GM23248 (cell line): Measurements from ENCODE around the gene EIF4A3. TPM values are rescaled to one million over a fixed set of nuclear protein-coding genes. Genes with fewer than 3 reads are reported as not detected.

Experiments used
- DNase-seq: peaks from one replicate; pipeline ENCODE4 v3.0.0-alpha.2; 2015
- H2AFZ ChIP-seq: fragments of 200-600 bp; sonication (generic); 2 replicates; pipeline ENCODE4 v1.6.1; 2016; ENCODE audit warnings: antibody characterized with exemption
- H3F3A ChIP-seq: fragments of 200-600 bp; sonication (generic); 2 replicates; pipeline ENCODE4 v1.6.1; 2016; ENCODE audit warnings: mild to moderate bottlenecking, antibody characterized with exemption, mixed run types; ENCODE audit not compliant: insufficient read depth
- H3K27ac ChIP-seq: fragments of 200-600 bp; sonication (generic); 2 replicates; pipeline ENCODE4 v1.5.1; 2016; ENCODE audit warnings: mild to moderate bottlenecking
- H3K27me3 ChIP-seq: fragments of 200-600 bp; sonication (generic); replicated peaks from 2 replicates; pipeline ENCODE4 v1.6.1; 2016; ENCODE audit warnings: mild to moderate bottlenecking; ENCODE audit not compliant: insufficient read depth
- H3K36me3 ChIP-seq: fragments of 200-600 bp; sonication (generic); 2 replicates; pipeline ENCODE4 v1.6.1; 2016; ENCODE audit warnings: low read depth, mild to moderate bottlenecking
- H3K4me1 ChIP-seq: fragments of 200-600 bp; sonication (generic); 2 replicates; pipeline ENCODE4 v1.6.1; 2016; ENCODE audit warnings: mild to moderate bottlenecking; ENCODE audit not compliant: insufficient read depth
- H3K4me2 ChIP-seq: fragments of 200-600 bp; sonication (generic); one replicate; pipeline ENCODE4 v1.6.1; 2016; ENCODE audit warnings: mild to moderate bottlenecking; ENCODE audit not compliant: unreplicated experiment
- H3K4me3 ChIP-seq: fragments of 200-600 bp; sonication (generic); 2 replicates; pipeline ENCODE4 v1.5.1; 2016; ENCODE audit warnings: mild to moderate bottlenecking
- H3K79me2 ChIP-seq: fragments of 200-600 bp; sonication (generic); 2 replicates; pipeline ENCODE4 v1.6.1; 2016; ENCODE audit warnings: mild to moderate bottlenecking; ENCODE audit not compliant: insufficient read depth
- H3K9ac ChIP-seq: fragments of 200-600 bp; sonication (generic); 2 replicates; pipeline ENCODE4 v1.6.1; 2016; ENCODE audit warnings: mild to moderate bottlenecking
- H3K9me2 ChIP-seq: fragments of 200-600 bp; sonication (generic); 2 replicates; pipeline ENCODE4 v1.6.1; 2016; ENCODE audit warnings: mixed run types, mild to moderate bottlenecking, moderate library complexity; ENCODE audit not compliant: insufficient read depth
- H3K9me3 ChIP-seq: fragments of 200-600 bp; sonication (generic); one replicate; pipeline ENCODE4 v1.6.1; 2017; ENCODE audit warnings: low read depth
- H4K20me1 ChIP-seq: fragments of 200-600 bp; sonication (generic); 2 replicates; pipeline ENCODE4 v1.6.0; 2016; ENCODE audit not compliant: insufficient read depth
- EZH2 ChIP-seq: fragments of 200-600 bp; sonication (generic); IDR thresholded peaks from 2 replicates; pipeline ENCODE4 v1.6.1; 2018; ENCODE audit warnings: antibody characterized with exemption, mild to moderate bottlenecking; ENCODE audit not compliant: insufficient read depth, poor library complexity, severe bottlenecking
- EZH2phosphoT487 ChIP-seq: fragments of 200-600 bp; sonication (generic); IDR thresholded peaks from 2 replicates; pipeline ENCODE4 v1.6.1; 2018; ENCODE audit warnings: antibody characterized with exemption, moderate library complexity, mild to moderate bottlenecking, low read depth; ENCODE audit not compliant: insufficient read depth
- WGBS, 2 experiments: methylation state at CpG; one replicate each; pipeline ENCODE4 v1.1.6; 2015 to 2017; ENCODE audit warnings: low lambda C conversion rate in 2 of 2, low coverage in 1 of 2; ENCODE audit errors: missing lambda C conversion rate in 2 of 2; 5-methylcytosine and 5-hydroxymethylcytosine counted together
- in situ Hi-C: fragments of 300-500 bp; cut with MboI; formaldehyde crosslinking; loops from 2 replicates; pipeline ENCODE4 v1.15.0; 2020
- polyA plus RNA-seq: library from polyadenylated mRNA; unstranded; fragments of >200 nt; fragmentation: Nextera tagmentation; extraction: Ambion mirVana; gene quantifications from 2 replicates; pipeline ENCODE4 v1.2.1, GENCODE V29; 2016
- total RNA-seq: library from RNA; depleted of rRNA; stranded (reverse); fragments of >200 nt; shearing (Covaris generic); gene quantifications from 2 replicates; pipeline ENCODE4 v1.2.3, GENCODE V29; 2014

Gene EIF4A3
- total and polyA plus RNA-seq, 2 experiments from 2014 or later, result 75.1 to 129 TPM

DNA sequence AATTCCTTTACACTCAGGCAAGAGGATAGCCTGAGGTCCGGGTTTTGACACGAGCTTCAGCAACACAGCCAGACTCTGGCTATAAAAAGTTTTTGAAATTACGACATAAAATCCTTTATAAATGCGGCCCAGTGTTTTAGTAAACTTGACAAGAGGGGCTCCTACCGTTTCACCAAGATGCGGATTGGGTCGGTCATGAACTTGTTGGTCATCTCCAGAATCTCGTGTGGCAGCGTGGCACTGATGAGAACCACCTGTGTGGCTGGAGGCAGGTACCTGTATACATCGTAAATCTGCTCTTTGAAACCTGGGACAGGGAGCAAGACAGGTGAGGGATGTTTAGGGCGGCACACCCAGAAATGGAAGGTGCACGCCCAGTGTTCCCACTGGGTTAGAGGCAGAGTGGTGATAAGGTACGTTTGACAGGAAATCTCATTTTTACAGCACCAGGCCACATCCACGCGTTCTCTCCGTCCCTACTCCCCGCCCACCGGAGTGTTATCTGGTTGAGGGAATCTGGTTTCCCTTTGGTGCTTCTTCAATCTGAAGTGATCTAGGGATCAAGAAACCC, 8.0 kb downstream of the EIF4A3 start:
- Histone ChIP-seq H3K27me3 (no peaks in the 10 kb centered on the region), H3K4me3 (no peak overlapping the region), H3K9ac (no peak overlapping the region), H3K4me1 (no peaks in the 10 kb centered on the region), H2AFZ (no peak overlapping the region), H3F3A (peaks cover 7% of the 10 kb centered on the region), H4K20me1 (no peaks in the 10 kb centered on the region), H3K79me2 (peaks cover 36% of the 10 kb centered on the region), H3K27ac (no peak overlapping the region), H3K36me3 (peaks cover 91% of the 10 kb centered on the region), H3K9me3 (no peaks in the 10 kb centered on the region), H3K9me2 (no peaks in the 10 kb centered on the region), H3K4me2 (no peak overlapping the region)
- WGBS, 2 experiments, result 89 to 90% methylated on average over 18 of the region's 18 CpGs
- in situ Hi-C loops, result no loop called here
- DNase-seq, result no peak
- TF ChIP-seq EZH2 (no peak), EZH2phosphoT487 (no peak)

DNA sequence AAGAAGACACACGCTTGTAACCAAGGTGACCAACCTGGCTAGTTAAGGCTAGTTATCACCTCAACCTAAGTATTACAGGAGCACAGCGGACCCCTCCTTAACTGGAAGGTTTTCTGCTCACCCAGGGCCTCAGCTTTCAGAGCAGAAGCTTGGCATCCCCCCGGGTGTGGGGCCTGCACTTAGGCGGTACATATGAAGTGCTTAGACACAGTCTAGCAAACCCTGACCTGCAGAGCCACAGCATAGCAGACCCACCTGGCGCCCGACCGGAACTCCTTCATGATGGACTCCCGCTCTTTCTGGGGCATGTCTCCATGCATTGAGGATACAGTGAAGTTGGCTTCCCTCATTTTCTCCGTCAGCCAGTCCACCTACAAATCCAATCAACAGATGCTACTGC, 9.8 kb downstream of the EIF4A3 start:
- Histone ChIP-seq H3K4me2 (no peak overlapping the region), H3K79me2 (peaks cover 18% of the 10 kb centered on the region), H3K9me2 (no peaks in the 10 kb centered on the region), H3K36me3 (peaks cover 87% of the 10 kb centered on the region), H3K4me1 (no peaks in the 10 kb centered on the region), H3K9me3 (no peaks in the 10 kb centered on the region), H3K27ac (no peak overlapping the region), H3K9ac (no peak overlapping the region), H2AFZ (no peak overlapping the region), H4K20me1 (no peaks in the 10 kb centered on the region), H3F3A (peaks cover 21% of the 10 kb centered on the region), H3K27me3 (no peaks in the 10 kb centered on the region), H3K4me3 (no peak overlapping the region)
- DNase-seq, result no peak
- no peak for TF ChIP-seq EZH2
- no peak for TF ChIP-seq EZH2phosphoT487
- in situ Hi-C loops, result no loop called here
- 96 to 97% methylated on average over 9 of the region's 9 CpGs for WGBS, 2 experiments

DNA sequence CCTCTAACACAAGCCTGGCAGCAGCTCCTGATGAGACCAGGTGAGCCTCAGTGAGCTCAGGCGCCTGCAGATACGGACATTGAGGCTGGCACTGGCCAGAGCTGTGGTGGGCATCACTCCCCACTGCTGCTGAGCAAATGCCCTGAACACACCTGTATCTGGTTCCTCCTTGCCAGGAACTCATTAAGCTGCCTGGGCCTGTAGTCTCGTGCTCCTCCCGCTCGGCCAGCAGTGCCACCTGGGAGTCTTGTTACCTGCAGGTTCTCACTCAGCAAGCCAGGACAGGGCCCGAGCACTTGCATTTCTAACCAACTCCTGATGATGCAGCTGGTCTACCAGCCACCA, 13.3 kb downstream of the EIF4A3 start:
- Histone ChIP-seq H3F3A (peaks cover 47% of the 10 kb centered on the region), H4K20me1 (no peaks in the 10 kb centered on the region), H3K4me2 (no peak overlapping the region), H3K4me3 (no peak overlapping the region), H3K27ac (no peak overlapping the region), H2AFZ (no peak overlapping the region), H3K9me3 (no peaks in the 10 kb centered on the region), H3K27me3 (no peaks in the 10 kb centered on the region), H3K9me2 (no peaks in the 10 kb centered on the region), H3K4me1 (no peaks in the 10 kb centered on the region), H3K79me2 (no peaks in the 10 kb centered on the region), H3K9ac (no peak overlapping the region), H3K36me3 (peaks cover 52% of the 10 kb centered on the region)
- in situ Hi-C loops, result no loop called here
- no peak for TF ChIP-seq EZH2
- TF ChIP-seq EZH2phosphoT487, result no peak
- no peak for DNase-seq
- WGBS, 2 experiments, result 92 to 93% methylated on average over 6 of the region's 6 CpGs

DNA sequence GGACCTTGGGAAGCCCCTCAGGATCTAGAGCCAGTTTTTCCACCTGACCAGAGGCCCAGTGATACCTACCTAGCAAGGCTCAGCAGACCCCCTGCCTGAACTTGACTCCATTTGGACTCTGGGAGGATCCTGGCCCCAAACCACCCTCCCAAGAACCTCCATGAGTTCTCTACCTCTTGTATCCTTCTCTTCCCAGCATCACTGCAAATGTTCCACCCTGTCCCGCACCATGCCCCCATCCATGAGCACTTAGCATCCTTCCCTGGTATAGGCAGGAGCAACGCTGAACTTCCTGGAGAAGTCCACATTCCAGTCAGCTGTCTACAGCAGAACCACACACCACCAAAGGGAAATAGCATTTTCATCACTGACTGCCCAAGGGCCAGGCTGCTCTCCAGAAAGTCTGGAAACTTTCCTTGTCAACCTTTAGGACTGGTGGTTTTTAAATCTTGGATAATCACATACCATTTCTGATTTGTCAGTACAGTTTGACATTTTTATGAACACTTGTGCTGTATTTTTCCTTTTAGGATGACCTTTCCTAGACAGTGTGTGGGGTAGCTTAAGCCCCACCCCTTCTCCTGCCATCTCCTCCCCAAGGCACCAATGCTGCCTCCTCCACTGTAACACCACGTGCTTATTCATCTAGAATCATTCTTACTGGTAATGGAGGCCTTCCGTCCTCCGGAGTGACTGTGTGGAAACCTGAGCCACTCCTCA, 13.9 kb downstream of the EIF4A3 start:
- Histone ChIP-seq H3K9me3 (no peaks in the 10 kb centered on the region), H3K27me3 (no peaks in the 10 kb centered on the region), H4K20me1 (no peaks in the 10 kb centered on the region), H3F3A (peaks cover 47% of the 10 kb centered on the region), H3K4me1 (no peaks in the 10 kb centered on the region), H3K36me3 (peaks cover 47% of the 10 kb centered on the region), H2AFZ (no peak overlapping the region), H3K27ac (no peak overlapping the region), H3K79me2 (no peaks in the 10 kb centered on the region), H3K9ac (no peak overlapping the region), H3K4me2 (no peak overlapping the region), H3K9me2 (no peaks in the 10 kb centered on the region), H3K4me3 (no peak overlapping the region)
- DNase-seq, result no peak
- WGBS, 2 experiments, result 81 to 86% methylated on average over 5 of the region's 5 CpGs
- no peak for TF ChIP-seq EZH2
- TF ChIP-seq EZH2phosphoT487, result no peak
- in situ Hi-C loops, result no loop called here
